Spinal cord (tissue), 10 donors: ENCODE data around the gene ACSBG1. TPM values are rescaled to one million over a fixed set of nuclear protein-coding genes. Genes with fewer than 3 reads are reported as not detected.
A peak's percentile ranks its signal among the peaks of the same experiment; 100 is the strongest.

ENCODE experiments used
- DNase-seq, 6 donors: peaks; one replicate each; pipeline versions ENCODE4 v3.0.0 to v3.0.0-alpha.2; 2013 to 2015; ENCODE audit warnings: low spot score in 6 of 6, low read depth in 4 of 6
- H3K27ac ChIP-seq: one replicate; pipeline ENCODE4 v1.5.1; 2013; ENCODE audit warnings: low read depth, low read length, control low read depth
- H3K27me3 ChIP-seq: one replicate; pipeline ENCODE4 v1.6.1; 2013; ENCODE audit warnings: low read length; ENCODE audit not compliant: control insufficient read depth, insufficient read depth
- H3K36me3 ChIP-seq: one replicate; pipeline ENCODE4 v1.6.1; 2013; ENCODE audit warnings: low read length; ENCODE audit not compliant: control insufficient read depth, insufficient read depth
- H3K4me1 ChIP-seq: one replicate; pipeline ENCODE4 v1.6.1; 2013; ENCODE audit warnings: low read length; ENCODE audit not compliant: control insufficient read depth, insufficient read depth
- H3K4me3 ChIP-seq: one replicate; pipeline ENCODE4 v1.5.1; 2013; ENCODE audit warnings: low read depth, low read length, control low read depth
- H3K9me3 ChIP-seq: one replicate; pipeline ENCODE4 v1.6.1; 2013; ENCODE audit warnings: low read length; ENCODE audit not compliant: control insufficient read depth, insufficient read depth
- WGBS: methylation state at CpG from one replicate; pipeline ENCODE4 v1.1.5; 2013; ENCODE audit warnings: missing lambda C conversion rate; ENCODE audit not compliant: insufficient coverage; 5-methylcytosine and 5-hydroxymethylcytosine counted together
- long read RNA-seq, 4 donors: transcript quantifications; one replicate each; lab custom pipeline, GENCODE V29; 2026
- polyA plus RNA-seq, 2 donors: library from polyadenylated mRNA; unstranded; fragments of 120-200 nt; gene quantifications; one replicate each; pipeline ENCODE4 v1.2.1, GENCODE V29; 2013; ENCODE audit not compliant: insufficient read length in 2 of 2
- total RNA-seq, 2 donors: library from RNA; depleted of rRNA in 1 of 2; stranded (reverse); fragments of 120-200 nt in 1 of 2; fragments of >200 nt in 1 of 2; gene quantifications; one replicate each; pipeline versions ENCODE4 v1.2.3 to v1.2.4, GENCODE V29; 2013 to 2014
- donor health status: healthy.

The ACSBG1 gene
- 10 to 100 TPM; 11.6 to 43.3 TPM for total RNA-seq
- polyA plus RNA-seq = 10 to 100 TPM; 43.0 to 44.2 TPM
- long read RNA-seq, donor 1, full-length matches to known transcripts = 5 of 22 reads
- long read RNA-seq, donor 1, partial matches to known transcripts = 5 of 22 reads
- long read RNA-seq, donor 1, other reads (novel, unspliced or antisense) = 12 of 22 reads
- long read RNA-seq, donor 2, full-length matches to known transcripts = 3 of 3 reads
- long read RNA-seq, donor 2, partial matches to known transcripts = 0 of 3 reads
- long read RNA-seq, donor 2, other reads (novel, unspliced or antisense) = 0 of 3 reads
- long read RNA-seq, donor 3, full-length matches to known transcripts = 2 of 2 reads
- long read RNA-seq, donor 3, partial matches to known transcripts = 0 of 2 reads
- long read RNA-seq, donor 3, other reads (novel, unspliced or antisense) = 0 of 2 reads
- long read RNA-seq, donor 4 = 0 reads

GRCh38 chr15:78234515-78235040 is at the start of gene ACSBG1:
ACSBG1 (minus strand) TSS chr15:78234565; CDS start chr15:78234501, 64 bp downstream.
- Histone ChIP-seq H3K4me3 (peak within 1 kb of the TSS; percentile 21), H3K27me3 (no peaks in the 10 kb centered on the region), H3K36me3 (peaks cover 4% of the 10 kb centered on the region), H3K4me1 (peaks cover 51% of the 10 kb centered on the region), H3K27ac (peak within 1 kb of the TSS; percentile 82), H3K9me3 (no peaks in the 10 kb centered on the region)
- peak in 2 of 6 donors; percentile 77 for DNase-seq
- WGBS = 38% methylated on average over 4 of the region's 6 CpGs

GRCh38 chr15:78282324-78282723 is 48.0 kb upstream of the ACSBG1 start:
- Histone ChIP-seq H3K36me3 (peaks cover 46% of the 10 kb centered on the region), H3K27me3 (no peaks in the 10 kb centered on the region), H3K9me3 (no peaks in the 10 kb centered on the region), H3K27ac (no peak overlapping the region), H3K4me1 (no peaks in the 10 kb centered on the region), H3K4me3 (no peak overlapping the region)
- DNase-seq = no peak
- WGBS = 89% methylated on average over 1 of the region's 2 CpGs

GRCh38 chr15:78280319-78281072 is 46.1 kb upstream of the ACSBG1 start:
- Histone ChIP-seq H3K4me3 (no peak overlapping the region), H3K36me3 (peaks cover 43% of the 10 kb centered on the region), H3K9me3 (no peaks in the 10 kb centered on the region), H3K27ac (no peak overlapping the region), H3K4me1 (no peaks in the 10 kb centered on the region), H3K27me3 (no peaks in the 10 kb centered on the region)
- DNase-seq = no peak
- WGBS = 51% methylated on average over 12 of the region's 13 CpGs

GRCh38 chr15:78276064-78276943 is 41.9 kb upstream of the ACSBG1 start:
- Histone ChIP-seq H3K9me3 (no peaks in the 10 kb centered on the region), H3K4me1 (peaks cover 7% of the 10 kb centered on the region), H3K27me3 (no peaks in the 10 kb centered on the region), H3K36me3 (peaks cover 53% of the 10 kb centered on the region), H3K27ac (no peak overlapping the region), H3K4me3 (no peak overlapping the region)
- DNase-seq = no peak
- WGBS = 82% methylated on average over 4 of the region's 6 CpGs

GRCh38 chr15:78274994-78275393 is 40.6 kb upstream of the ACSBG1 start:
- Histone ChIP-seq H3K9me3 (no peaks in the 10 kb centered on the region), H3K4me3 (no peak overlapping the region), H3K36me3 (peaks cover 55% of the 10 kb centered on the region), H3K4me1 (peaks cover 7% of the 10 kb centered on the region), H3K27ac (no peak overlapping the region), H3K27me3 (no peaks in the 10 kb centered on the region)
- 95% methylated on average over 3 of the region's 5 CpGs for WGBS
- DNase-seq = no peak

GRCh38 chr15:78272776-78273175 is 38.4 kb upstream of the ACSBG1 start:
- Histone ChIP-seq H3K27ac (no peak overlapping the region), H3K27me3 (no peaks in the 10 kb centered on the region), H3K4me1 (peaks cover 10% of the 10 kb centered on the region), H3K36me3 (peaks cover 38% of the 10 kb centered on the region), H3K9me3 (no peaks in the 10 kb centered on the region), H3K4me3 (no peak overlapping the region)
- DNase-seq = no peak
- WGBS = no CpG with 5 or more reads among the region's 3 CpGs

GRCh38 chr15:78272316-78272715 is 38.0 kb upstream of the ACSBG1 start:
- Histone ChIP-seq H3K27me3 (no peaks in the 10 kb centered on the region), H3K27ac (no peak overlapping the region), H3K9me3 (no peaks in the 10 kb centered on the region), H3K4me3 (no peak overlapping the region), H3K4me1 (peaks cover 11% of the 10 kb centered on the region), H3K36me3 (peaks cover 33% of the 10 kb centered on the region)
- peak in 1 of 6 donors; percentile 40 for DNase-seq
- WGBS = 37% methylated on average over 2 of the region's 2 CpGs

- Histone ChIP-seq H3K27ac (no peak overlapping the region), H3K27me3 (no peaks in the 10 kb centered on the region), H3K4me1 (peaks cover 24% of the 10 kb centered on the region), H3K36me3 (peaks cover 8% of the 10 kb centered on the region), H3K9me3 (no peaks in the 10 kb centered on the region), H3K4me3 (no peak overlapping the region)
- DNase-seq = no peak
- no CpG with 5 or more reads among the region's 2 CpGs for WGBS
Measured at GRCh38 chr15:78266806-78267205, 32.4 kb upstream of the ACSBG1 start.

- peaks cover 7% of the 10 kb centered on the region for H3K36me3 ChIP-seq
- no peak overlapping the region for H3K4me3 ChIP-seq
- H3K9me3 ChIP-seq = no peaks in the 10 kb centered on the region
- DNase-seq = no peak
- H3K27me3 ChIP-seq = no peaks in the 10 kb centered on the region
- no peak overlapping the region for H3K27ac ChIP-seq
- H3K4me1 ChIP-seq = peaks cover 25% of the 10 kb centered on the region
Measured at GRCh38 chr15:78266229-78266628, 31.9 kb upstream of the ACSBG1 start.
